Measurements from ENCODE around the gene YTHDC1. TPM values are rescaled to one million over a fixed set of nuclear protein-coding genes. Genes with fewer than 3 reads are reported as not detected.

The YTHDC1 gene
- total RNA-seq: 43.5 and 51.4 TPM in 2 replicates

GRCh38 chr4:68349649-68350360, at the start of gene YTHDC1:
TSS of gene YTHDC1 (minus strand) at chr4:68350090. CDS start at chr4:68349753, 337 bp downstream.

Other genes starting within 250 kb of the YTHDC1 start
- gene TMPRSS11F, start 220.2 kb downstream of the YTHDC1 start, total RNA-seq: not detected in 2 replicates
- gene TMPRSS11B, start 104.4 kb downstream of the YTHDC1 start, total RNA-seq: not detected in 2 replicates
- 0.12 TPM in 1 of 2 replicates, not detected in the other for gene TMPRSS11E, start 97.4 kb upstream of the YTHDC1 start, total RNA-seq
- not detected in 2 replicates for gene UGT2B17, start 226.2 kb upstream of the YTHDC1 start, total RNA-seq

Data from uterine smooth muscle cell (primary cell).